ENCODE measurements around the gene KRTAP1-4.
"Not testable (repeated sequence)": the region's sequence is repeated elsewhere in the genome, so short reads cannot be mapped to it uniquely, and the experiment has no call there.

Gene KRTAP1-4

DNA sequence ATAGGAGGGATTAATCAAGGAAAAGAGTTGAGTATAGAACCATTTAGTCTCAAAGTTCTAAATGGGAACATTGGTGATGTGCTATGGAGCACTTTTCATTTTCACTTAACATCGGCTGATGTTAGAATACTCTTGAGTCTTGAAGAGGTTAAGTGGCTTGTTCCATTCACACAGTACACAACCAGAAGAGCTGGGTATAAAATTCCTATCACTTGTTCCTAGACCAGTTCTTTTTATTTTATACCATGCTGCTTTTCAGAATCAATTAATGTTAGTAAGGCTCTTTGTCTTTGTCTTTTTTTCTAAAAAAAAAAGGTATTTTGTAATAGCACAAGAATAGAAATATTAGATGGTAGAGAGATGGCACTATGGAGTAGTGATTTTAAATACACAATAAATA is 13.0 kb upstream of the KRTAP1-4 start:
- H3K27ac ChIP-seq (ENCODE audit: low read length), result no peak overlapping the region
- no peaks in the 10 kb centered on the region for H3K9me3 ChIP-seq (ENCODE audit: insufficient read depth, low read depth, low read length)
- H3K9ac ChIP-seq (ENCODE audit: low read depth, low read length), result no peak overlapping the region
- H3K4me1 ChIP-seq (ENCODE audit: insufficient read depth, low read length), result peaks cover 7% of the 10 kb centered on the region; the same call in 1 of the 2 replicates
- no peaks in the 10 kb centered on the region for H3K27me3 ChIP-seq (ENCODE audit: insufficient read depth, low read length)
- no peak overlapping the region for H3K4me3 ChIP-seq (ENCODE audit: low read length)
- no peaks in the 10 kb centered on the region for H3K36me3 ChIP-seq (ENCODE audit: insufficient read depth, low read depth, low read length)

DNA sequence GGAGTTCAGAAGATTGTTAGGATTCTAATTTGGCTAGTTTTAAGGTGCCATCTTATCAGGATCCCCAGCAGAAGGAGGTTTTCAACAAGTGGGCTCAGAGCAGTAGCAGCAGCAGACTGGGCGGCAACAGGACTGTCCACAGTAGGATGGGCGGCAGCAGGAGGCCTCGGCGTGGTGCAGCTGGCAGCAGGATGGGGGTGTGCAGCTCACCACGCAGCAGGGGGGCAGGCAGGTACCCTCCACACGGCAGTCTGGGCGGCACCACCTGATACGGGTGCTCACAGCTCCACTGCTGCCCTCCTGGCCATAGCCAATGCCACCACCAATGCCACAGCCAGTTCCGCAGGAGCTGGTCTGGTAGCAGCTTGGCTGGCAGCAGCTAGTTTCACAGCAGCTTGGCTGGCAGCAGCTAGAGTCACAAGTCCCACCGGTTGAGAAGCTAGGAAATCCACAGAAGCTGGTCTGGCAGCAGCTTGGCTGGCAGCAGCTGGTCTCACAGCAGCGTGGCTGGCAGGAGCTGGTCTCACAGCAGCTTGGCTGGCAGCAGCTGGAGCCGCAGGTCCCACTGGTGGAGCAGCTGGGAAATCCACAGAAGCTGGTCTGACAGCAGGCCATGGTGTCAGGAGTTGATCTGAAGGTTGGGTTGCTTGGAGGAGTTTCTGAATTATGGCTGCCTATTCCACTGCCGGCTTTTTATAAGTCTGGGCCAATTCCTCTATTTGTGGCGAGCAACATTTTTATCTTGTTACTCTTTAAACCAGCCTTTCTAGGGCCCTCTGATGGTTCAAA is 11.0 kb upstream of the KRTAP1-4 start, which contains the start of gene KRTAP1-1:
KRTAP1-1 (minus strand) TSS at position 668 of the 789 bp plus-strand sequence; CDS start at position 615, 53 bp downstream.
- not testable (repeated sequence) for H3K4me3 ChIP-seq (ENCODE audit: low read length); H3K9ac ChIP-seq (ENCODE audit: low read depth, low read length); H3K9me3 ChIP-seq (ENCODE audit: insufficient read depth, low read depth, low read length); H3K27ac ChIP-seq (ENCODE audit: low read length); H3K36me3 ChIP-seq (ENCODE audit: insufficient read depth, low read depth, low read length); H3K27me3 ChIP-seq (ENCODE audit: insufficient read depth, low read length)
- H3K4me1 ChIP-seq (ENCODE audit: insufficient read depth, low read length), result peaks cover 13% of the 10 kb centered on the region; the same call in 1 of the 2 replicates

DNA sequence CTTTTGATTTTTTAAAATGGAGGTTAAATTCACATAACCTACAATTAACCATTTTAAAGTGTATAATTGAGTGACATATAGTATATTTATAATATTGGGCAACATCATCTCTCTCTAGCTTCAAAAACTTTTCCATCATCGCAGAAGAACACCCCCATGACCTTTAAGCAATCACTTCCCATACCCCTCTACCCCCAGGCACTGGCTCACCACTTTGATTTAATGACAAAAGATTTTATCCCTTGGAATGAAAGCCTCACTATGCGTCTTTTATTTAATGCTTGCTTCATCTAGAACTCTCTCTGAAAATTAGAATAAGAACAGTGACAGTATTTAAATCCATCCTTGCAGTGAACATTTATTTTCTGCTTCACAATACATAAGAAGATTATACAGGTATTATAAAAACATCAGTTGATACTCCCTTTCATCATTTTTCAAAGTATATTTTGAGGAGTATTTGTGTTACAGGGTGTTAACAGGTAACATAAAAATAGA is 7.9 kb upstream of the KRTAP1-4 start:
- peaks cover 13% of the 10 kb centered on the region; the same call in 1 of the 2 replicates for H3K4me1 ChIP-seq (ENCODE audit: insufficient read depth, low read length)

DNA sequence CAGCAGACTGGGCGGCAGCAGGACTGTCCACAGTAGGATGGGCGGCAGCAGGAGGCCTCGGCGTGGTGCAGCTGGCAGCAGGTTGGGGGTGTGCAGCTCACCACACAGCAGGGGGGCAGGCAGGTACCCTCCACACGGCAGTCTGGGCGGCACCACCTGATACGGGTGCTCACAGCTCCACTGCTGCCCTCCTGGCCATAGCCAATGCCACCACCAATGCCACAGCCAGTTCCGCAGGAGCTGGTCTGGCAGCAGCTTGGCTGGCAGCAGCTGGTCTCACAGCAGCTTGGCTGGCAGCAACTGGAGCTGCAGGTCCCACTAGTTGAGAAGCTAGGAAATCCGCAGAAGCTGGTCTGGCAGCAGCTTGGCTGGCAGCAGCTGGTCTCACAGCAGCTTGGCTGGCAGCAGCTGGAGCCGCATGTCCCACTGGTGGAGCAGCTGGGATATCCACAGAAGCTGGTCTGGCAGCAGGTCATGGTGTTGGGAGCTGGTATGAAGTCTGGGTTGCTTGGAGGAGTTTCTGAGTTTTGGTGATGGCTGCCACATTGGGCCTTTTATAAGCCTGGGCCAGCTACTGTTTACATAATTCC is 4.4 kb upstream of the KRTAP1-4 start, which contains the start of gene KRTAP1-3:
KRTAP1-3 (minus strand) TSS at position 529 of the 590 bp plus-strand sequence; CDS start at position 476, 53 bp downstream.
- H3K27me3 ChIP-seq (ENCODE audit: insufficient read depth, low read length); H3K9me3 ChIP-seq (ENCODE audit: insufficient read depth, low read depth, low read length); H3K27ac ChIP-seq (ENCODE audit: low read length); H3K9ac ChIP-seq (ENCODE audit: low read depth, low read length); H3K36me3 ChIP-seq (ENCODE audit: insufficient read depth, low read depth, low read length); H3K4me3 ChIP-seq (ENCODE audit: low read length): not testable (repeated sequence)
- peaks cover 13% of the 10 kb centered on the region; the same call in 1 of the 2 replicates for H3K4me1 ChIP-seq (ENCODE audit: insufficient read depth, low read length)

More for the DNA sequence above, 7.9 kb upstream of the KRTAP1-4 start:
- Histone ChIP-seq H3K9me3 (ENCODE audit: insufficient read depth, low read depth, low read length) (no peaks in the 10 kb centered on the region), H3K9ac (ENCODE audit: low read depth, low read length) (no peak overlapping the region), H3K36me3 (ENCODE audit: insufficient read depth, low read depth, low read length) (no peaks in the 10 kb centered on the region), H3K27me3 (ENCODE audit: insufficient read depth, low read length) (no peaks in the 10 kb centered on the region), H3K4me3 (ENCODE audit: low read length) (no peak overlapping the region), H3K27ac (ENCODE audit: low read length) (no peak overlapping the region)

DNA sequence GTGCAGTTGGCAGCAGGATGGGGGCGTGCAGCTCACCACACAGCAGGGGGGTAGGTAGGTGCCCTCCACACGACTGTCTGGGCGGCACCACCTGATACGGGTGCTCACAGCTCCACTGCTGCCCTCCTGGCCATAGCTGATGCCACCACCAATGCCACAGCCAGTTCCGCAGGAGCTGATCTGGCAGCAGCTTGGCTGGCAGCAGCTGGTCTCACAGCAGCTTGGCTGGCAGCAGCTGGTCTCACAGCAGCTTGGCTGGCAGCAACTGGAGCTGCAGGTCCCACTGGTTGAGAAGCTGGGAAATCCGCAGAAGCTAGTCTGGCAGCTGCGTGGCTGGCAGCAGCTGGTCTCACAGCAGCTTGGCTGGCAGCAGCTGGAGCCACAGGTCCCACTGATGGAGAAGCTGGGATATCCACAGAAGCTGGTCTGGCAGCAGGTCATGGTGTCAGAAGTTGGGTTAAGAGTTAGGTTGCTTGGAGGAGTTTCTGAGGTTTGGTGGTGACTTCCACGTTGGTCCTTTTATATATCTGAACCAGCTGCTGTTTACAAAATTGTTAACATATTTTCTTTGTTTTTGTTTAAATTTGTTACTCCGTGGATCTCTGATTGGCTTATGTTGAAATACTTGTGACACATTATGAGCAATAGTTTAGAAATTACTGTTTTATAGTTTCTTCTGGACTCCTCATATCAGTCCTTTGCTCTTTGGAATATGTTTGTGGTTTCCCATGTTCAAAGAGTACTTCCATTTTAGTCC is 3.1 kb downstream of the KRTAP1-4 start, which contains the start of gene KRTAP1-5:
KRTAP1-5 (minus strand) TSS at position 494 of the 757 bp plus-strand sequence; CDS start at position 441, 53 bp downstream.
- Histone ChIP-seq H3K4me1 (ENCODE audit: insufficient read depth, low read length) (no peaks in the 10 kb centered on the region), H3K27ac (ENCODE audit: low read length) (no peak within 1 kb of the TSS), H3K36me3 (ENCODE audit: insufficient read depth, low read depth, low read length) (no peaks in the 10 kb centered on the region), H3K9me3 (ENCODE audit: insufficient read depth, low read depth, low read length) (no peaks in the 10 kb centered on the region), H3K4me3 (ENCODE audit: low read length) (no peak within 1 kb of the TSS), H3K9ac (ENCODE audit: low read depth, low read length) (no peak within 1 kb of the TSS), H3K27me3 (ENCODE audit: insufficient read depth, low read length) (no peaks in the 10 kb centered on the region)

DNA sequence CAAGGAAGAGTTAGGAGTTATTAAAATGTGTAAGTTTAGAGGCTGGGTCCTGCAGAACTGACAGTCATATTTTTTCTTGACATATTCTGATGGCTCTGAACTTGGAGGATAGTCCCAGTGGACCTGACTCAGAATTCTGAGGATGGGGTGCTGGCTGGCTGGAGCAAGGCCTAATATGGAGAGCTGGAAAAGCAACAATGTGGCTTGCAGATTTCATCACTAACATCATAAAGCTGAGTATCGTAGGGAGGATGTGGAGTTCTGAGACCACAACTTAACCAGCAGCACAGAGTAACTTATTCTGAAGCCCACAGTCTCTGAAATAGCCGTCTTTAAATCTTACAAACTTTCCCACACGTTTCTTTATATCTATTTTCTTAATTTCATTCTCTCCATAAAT is 5.3 kb downstream of the KRTAP1-4 start:
- Histone ChIP-seq H3K27ac (ENCODE audit: low read length) (no peak overlapping the region), H3K27me3 (ENCODE audit: insufficient read depth, low read length) (no peaks in the 10 kb centered on the region), H3K4me3 (ENCODE audit: low read length) (no peak overlapping the region), H3K9me3 (ENCODE audit: insufficient read depth, low read depth, low read length) (no peaks in the 10 kb centered on the region), H3K9ac (ENCODE audit: low read depth, low read length) (no peak overlapping the region), H3K36me3 (ENCODE audit: insufficient read depth, low read depth, low read length) (no peaks in the 10 kb centered on the region), H3K4me1 (ENCODE audit: insufficient read depth, low read length) (no peaks in the 10 kb centered on the region)

DNA sequence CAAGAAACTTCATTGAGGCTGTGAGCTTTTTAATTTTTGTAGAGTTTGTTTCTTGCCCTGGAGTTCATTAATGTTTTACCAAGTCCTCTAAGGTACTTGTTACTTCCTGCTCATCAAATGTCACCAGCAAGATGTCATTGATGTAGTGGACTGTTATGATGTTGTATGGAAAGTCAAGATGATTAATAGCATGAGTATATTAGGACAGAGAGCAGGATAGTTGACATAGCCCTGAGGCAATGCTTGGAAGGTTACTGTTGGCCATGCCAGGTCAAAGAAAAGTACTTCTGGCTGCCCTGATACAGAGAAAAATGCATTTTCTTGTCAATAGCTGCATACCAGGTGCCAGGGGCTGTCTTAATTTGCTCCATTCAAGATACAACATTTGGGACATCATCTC is 9.7 kb downstream of the KRTAP1-4 start:
- Histone ChIP-seq H3K9ac (ENCODE audit: low read depth, low read length) (no peak overlapping the region), H3K36me3 (ENCODE audit: insufficient read depth, low read depth, low read length) (no peaks in the 10 kb centered on the region), H3K9me3 (ENCODE audit: insufficient read depth, low read depth, low read length) (no peaks in the 10 kb centered on the region), H3K27me3 (ENCODE audit: insufficient read depth, low read length) (no peaks in the 10 kb centered on the region), H3K4me1 (ENCODE audit: insufficient read depth, low read length) (no peaks in the 10 kb centered on the region), H3K4me3 (ENCODE audit: low read length) (no peak overlapping the region), H3K27ac (ENCODE audit: low read length) (no peak overlapping the region)

DNA sequence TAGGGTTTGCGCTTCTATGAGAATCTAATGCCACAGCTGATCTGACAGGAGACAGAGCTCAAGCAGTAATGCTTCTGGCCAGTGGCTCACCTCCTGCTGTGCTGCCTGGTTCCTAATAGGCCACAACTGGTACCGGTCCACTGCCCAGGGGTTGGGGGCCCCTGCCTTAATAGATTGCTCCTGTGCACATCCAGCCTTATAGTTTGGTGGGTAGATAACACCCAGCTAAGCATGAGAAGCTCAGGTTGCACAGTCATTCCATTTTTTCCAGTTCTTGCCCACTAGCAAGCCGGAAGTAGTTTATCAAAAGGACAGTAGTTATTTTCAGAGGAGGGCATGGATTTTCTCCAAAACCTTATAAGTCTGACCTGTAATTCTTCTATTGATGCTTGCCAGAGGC is 10.6 kb downstream of the KRTAP1-4 start:
- H3K9ac ChIP-seq (ENCODE audit: low read depth, low read length), result no peak overlapping the region

DNA sequence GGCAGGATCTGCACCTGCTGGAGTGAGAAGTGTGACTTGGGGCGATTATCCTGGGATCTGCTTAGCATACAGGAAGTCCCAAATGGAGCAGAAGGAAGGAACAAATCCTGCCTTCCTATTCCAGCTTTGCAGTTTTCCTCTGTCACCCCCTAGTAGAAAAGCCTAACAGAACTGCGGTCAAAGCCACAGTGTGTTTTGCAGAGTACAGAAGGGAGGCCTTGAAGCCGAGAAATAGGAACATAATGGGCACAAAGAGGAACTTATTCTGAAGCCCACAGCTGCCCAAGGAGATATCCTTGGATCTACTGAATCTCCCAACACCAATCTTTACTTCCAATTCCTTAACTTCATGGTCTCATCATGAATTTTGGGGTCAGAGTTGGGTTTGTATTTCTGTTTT is 11.5 kb downstream of the KRTAP1-4 start:
- Histone ChIP-seq H3K4me3 (ENCODE audit: low read length) (no peak overlapping the region), H3K9ac (ENCODE audit: low read depth, low read length) (no peak overlapping the region), H3K36me3 (ENCODE audit: insufficient read depth, low read depth, low read length) (no peaks in the 10 kb centered on the region), H3K27me3 (ENCODE audit: insufficient read depth, low read length) (no peaks in the 10 kb centered on the region), H3K27ac (ENCODE audit: low read length) (no peak overlapping the region), H3K4me1 (ENCODE audit: insufficient read depth, low read length) (no peaks in the 10 kb centered on the region), H3K9me3 (ENCODE audit: insufficient read depth, low read depth, low read length) (no peaks in the 10 kb centered on the region)

More for the DNA sequence above, 10.6 kb downstream of the KRTAP1-4 start:
- H3K27ac ChIP-seq (ENCODE audit: low read length), result no peak overlapping the region
- no peaks in the 10 kb centered on the region for H3K9me3 ChIP-seq (ENCODE audit: insufficient read depth, low read depth, low read length)
- H3K27me3 ChIP-seq (ENCODE audit: insufficient read depth, low read length), result no peaks in the 10 kb centered on the region
- H3K36me3 ChIP-seq (ENCODE audit: insufficient read depth, low read depth, low read length), result no peaks in the 10 kb centered on the region
- H3K4me3 ChIP-seq (ENCODE audit: low read length), result no peak overlapping the region
- H3K4me1 ChIP-seq (ENCODE audit: insufficient read depth, low read length), result no peaks in the 10 kb centered on the region

DNA sequence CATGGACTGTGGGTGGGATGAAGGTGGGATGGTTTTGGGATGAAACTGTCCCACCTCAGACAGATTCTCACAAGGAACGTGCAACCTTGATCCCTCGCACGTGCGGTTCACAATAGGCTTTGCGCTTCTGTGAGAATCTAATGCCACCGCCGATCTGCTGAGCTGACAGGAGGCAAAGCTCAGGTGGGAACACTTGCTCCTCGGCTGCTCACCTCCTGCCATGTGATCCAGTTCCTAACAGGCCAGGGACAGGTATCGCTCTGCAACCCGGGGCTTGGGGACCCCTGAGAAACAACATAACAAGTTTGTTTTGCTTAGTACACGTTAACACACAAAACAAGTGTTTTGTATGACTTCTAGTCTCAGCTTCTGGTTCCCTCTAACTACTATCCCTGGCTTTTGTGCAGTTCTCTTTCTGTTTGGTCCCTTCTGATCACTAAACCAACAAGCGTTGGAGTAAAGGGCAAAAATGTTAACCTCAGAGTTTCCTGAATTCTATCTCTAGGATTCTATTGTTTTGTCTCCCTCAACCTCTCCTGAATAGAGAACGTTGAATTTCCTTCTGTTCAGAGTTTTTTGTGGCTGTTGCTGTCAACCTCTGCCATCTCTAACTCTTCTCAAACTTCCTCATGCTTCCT is 13.3 kb downstream of the KRTAP1-4 start:
- no peaks in the 10 kb centered on the region for H3K4me1 ChIP-seq (ENCODE audit: insufficient read depth, low read length)
- no peak overlapping the region for H3K4me3 ChIP-seq (ENCODE audit: low read length)
- no peaks in the 10 kb centered on the region for H3K9me3 ChIP-seq (ENCODE audit: insufficient read depth, low read depth, low read length)
- H3K27ac ChIP-seq (ENCODE audit: low read length), result no peak overlapping the region
- H3K27me3 ChIP-seq (ENCODE audit: insufficient read depth, low read length), result no peaks in the 10 kb centered on the region
- no peaks in the 10 kb centered on the region for H3K36me3 ChIP-seq (ENCODE audit: insufficient read depth, low read depth, low read length)
- no peak overlapping the region for H3K9ac ChIP-seq (ENCODE audit: low read depth, low read length)

DNA sequence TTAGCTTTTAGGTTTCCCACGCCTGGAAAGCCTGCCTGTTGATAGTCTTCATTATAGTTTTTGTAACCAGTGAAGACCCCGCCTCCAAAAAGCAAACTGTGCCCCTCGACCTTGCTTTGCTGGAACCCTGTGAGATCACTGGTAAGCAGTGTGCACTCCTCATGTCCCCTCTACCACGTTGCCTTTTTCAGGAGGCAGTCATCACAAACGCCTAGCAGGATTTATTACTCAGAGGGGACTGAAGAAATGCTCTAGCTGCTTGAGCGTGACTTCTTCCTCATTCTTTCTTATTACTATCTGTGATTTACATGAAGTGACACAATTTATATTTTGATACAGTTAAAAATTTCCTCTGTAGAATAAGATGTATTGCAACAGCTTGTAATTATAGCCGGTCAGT is 14.5 kb downstream of the KRTAP1-4 start:
- no peaks in the 10 kb centered on the region for H3K27me3 ChIP-seq (ENCODE audit: insufficient read depth, low read length)
- no peaks in the 10 kb centered on the region for H3K9me3 ChIP-seq (ENCODE audit: insufficient read depth, low read depth, low read length)
- H3K4me1 ChIP-seq (ENCODE audit: insufficient read depth, low read length), result no peaks in the 10 kb centered on the region
- no peaks in the 10 kb centered on the region for H3K36me3 ChIP-seq (ENCODE audit: insufficient read depth, low read depth, low read length)
- no peak overlapping the region for H3K9ac ChIP-seq (ENCODE audit: low read depth, low read length)
- H3K27ac ChIP-seq (ENCODE audit: low read length), result no peak overlapping the region
- no peak overlapping the region for H3K4me3 ChIP-seq (ENCODE audit: low read length)

Measured in iPS-20b (cell line).